ENCODE measurements around the gene PLCG2.

- TF ChIP-seq EP300 (IDR thresholded peaks at IDR 0.05; ENCODE audit: borderline replicate concordance) (no peak), RAD21 (IDR thresholded peaks at IDR 0.05; ENCODE audit: low read depth) (no peak), TCF12 (IDR thresholded peaks at IDR 0.05; ENCODE audit: low read depth) (no peak), CEBPB (IDR thresholded peaks at IDR 0.05) (no peak), NFIC (IDR thresholded peaks at IDR 0.05) (no peak), CREB1 (IDR thresholded peaks at IDR 0.05; ENCODE audit: low read depth) (no peak), ZBTB7A (IDR thresholded peaks at IDR 0.05; ENCODE audit: low read depth) (no peak), REST (IDR thresholded peaks at IDR 0.05; ENCODE audit: low read depth) (no peak)
These were observed 3.5 kb upstream of the PLCG2 start for GRCh38 chr16:81775570-81775969.
